HG03457 (cell line): Measurements from ENCODE around the gene C12orf42.
A peak's percentile ranks its signal among the peaks of the same experiment; 100 is the strongest.
"Not testable (repeated sequence)": the region's sequence is repeated elsewhere in the genome, so short reads cannot be mapped to it uniquely, and the experiment has no call there.

Experiments used
- ATAC-seq: cut with Tn5 transposase; IDR thresholded peaks from one replicate; pipeline ENCODE4 v1.9.1; 2021; ENCODE audit warnings: moderate number of reproducible peaks; ENCODE audit not compliant: unreplicated experiment

The C12orf42 gene

DNA sequence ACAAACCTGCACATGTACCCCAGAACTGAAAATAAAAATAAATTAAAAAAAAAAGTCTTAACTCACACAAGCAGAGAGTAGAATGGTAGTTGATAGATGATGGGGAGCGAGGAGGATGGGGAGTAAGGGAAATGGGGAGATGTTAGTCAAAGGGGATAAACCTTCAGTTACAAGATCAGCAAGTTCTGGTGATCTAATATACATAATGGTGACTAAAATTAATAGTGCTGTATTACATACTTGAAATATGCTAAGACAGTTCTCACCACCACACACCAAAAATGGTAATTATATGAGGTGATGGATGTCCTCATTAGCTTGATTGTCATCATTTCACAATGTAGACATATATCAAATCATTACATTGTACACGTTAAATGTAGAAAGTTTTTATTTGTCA lies 3.2 kb upstream of the C12orf42 start:
- no peak for ATAC-seq

DNA sequence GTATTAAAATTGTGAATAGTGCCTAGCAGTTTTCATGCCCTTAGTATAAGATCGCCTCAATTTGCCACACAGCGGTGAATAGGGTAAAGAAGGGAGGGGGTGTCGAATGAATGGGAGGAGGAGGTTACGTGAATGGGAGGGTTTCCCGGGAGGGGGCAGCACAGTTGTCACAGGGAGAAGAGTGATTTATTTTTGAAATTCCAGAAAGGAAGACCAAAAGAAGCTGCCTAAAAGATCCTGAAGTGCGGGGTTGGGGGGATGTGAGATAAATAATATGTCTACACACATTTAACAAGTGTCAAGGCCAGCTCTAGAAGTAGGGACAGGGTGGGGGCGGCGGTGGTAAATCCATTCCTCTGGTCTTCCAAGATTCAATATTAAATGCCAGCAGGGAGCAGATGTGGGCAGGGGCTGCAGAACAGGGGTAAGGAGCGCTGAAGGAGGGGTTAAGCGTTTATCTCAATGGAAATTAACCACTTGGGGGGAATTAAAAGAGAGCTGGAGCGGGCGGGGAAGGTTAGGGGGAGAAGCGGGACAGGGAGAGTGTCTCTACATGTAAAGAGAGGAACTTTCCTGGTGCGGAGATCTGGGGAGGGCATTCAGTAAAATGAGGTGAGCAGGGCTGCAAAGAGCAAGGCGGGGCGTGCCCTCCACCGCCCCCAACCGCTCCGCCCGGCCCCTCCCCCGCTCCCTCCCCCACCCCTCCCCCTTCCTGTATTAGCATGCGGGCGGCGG lies 867 bp downstream of the C12orf42 start:
- ATAC-seq: no peak

DNA sequence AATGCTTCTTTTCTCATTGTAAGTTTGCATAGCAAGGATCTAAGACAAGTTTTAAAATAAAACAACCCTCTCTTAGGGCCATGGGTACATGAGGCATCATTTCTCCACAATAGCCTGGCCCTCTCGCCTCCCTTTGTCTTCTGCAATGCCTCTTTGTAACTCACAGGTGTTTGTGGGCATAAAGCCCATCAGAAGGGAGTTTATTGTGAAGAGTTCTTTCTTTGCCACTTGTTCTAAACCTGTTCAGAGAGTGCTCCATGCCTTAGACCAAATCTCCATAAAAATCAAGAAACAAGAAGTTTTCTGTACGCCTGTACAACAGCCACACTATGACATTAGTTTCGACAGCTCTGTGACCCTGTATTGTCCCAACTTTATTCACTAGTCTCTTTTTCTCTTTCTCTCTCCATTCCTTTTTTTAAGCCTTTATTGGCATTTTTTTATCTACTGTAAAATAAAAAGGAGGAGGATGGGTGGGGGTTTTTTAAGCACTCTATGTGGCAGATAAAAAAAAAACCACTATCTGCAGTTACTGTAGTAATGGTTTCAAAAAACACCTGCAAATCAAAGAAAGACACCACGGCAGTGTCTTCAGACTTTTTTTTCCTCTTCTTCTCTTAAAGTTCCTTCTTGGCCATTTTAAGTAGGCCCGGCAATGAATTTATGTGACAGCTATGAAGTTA lies 1.6 kb downstream of the C12orf42 start:
- ATAC-seq: no peak

DNA sequence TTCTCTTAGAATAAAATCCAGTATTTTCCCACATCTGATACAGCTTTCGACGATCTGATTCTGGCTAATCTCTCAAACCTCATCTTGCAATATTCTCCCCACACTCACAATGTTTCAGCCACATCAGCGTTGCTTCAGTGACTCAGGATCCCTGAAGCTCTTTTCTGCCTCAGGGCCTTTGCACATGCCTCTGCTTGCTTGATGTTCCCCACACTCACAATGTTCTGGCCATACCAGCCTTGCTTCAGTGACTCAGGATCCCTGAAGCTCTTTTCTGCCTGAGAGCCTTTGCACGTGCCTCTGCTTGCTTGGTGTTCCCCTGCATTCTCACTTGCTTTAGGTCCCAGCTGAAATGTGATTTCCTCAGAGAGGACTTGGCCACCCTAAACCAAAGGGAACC lies 2.6 kb downstream of the C12orf42 start:
- no peak for ATAC-seq

DNA sequence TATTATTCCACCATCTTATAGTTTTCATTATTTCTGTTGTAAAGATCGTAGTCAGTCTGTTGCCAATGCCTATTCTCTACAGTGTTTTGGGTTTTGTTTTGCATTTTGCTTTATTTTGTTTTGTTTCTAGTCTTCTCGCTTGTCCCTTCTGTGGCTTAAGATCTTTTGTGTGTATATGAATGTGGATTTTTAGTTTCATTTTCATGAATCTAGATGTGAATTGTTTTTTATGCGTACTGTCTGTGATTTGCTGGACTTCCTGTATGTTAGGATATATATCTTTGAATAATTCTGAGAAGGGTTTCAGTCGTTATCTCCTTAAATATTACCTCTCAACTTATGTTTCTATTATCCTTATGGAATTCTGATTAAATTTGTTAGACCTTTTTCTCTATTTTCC lies 13.4 kb downstream of the C12orf42 start:
- no peak for ATAC-seq

DNA sequence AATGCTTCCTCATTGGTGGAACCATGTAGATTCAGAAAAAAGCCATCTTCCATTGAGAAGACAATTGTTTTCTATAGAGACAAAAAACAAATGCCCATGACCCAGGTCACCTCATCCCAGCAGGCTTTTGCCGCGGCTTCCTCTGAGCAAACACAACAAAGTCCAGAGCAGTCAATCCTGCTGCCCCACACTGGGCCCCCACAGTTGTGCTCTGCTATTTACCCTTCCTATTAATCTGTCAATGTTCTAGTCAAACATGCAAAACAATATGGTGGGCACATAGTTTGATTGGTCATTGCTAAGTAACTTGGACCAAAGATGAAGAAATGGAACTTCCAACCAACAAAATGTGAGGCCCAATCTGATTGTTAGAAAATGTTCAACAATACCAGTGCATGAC lies 20.7 kb downstream of the C12orf42 start:
- ATAC-seq: no peak

DNA sequence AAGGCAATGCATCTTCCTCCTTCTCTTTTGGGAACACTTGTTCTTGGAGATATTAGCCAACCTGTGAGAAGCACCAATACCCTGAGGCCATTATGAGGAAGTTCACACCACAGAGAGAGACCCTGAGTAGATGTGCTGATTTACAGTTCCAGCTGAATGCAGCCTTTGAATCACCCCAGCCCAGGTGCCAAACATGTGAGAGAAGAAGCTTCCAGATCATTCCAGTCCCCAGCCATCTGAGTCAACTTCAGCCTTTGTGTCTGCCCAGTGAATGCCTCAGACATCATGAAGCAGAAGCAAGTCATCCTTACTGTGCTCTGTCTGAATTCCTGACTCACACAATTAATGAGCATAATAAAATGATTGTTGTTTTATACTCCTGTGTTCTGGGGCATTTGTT lies 25.1 kb downstream of the C12orf42 start:
- no peak for ATAC-seq

DNA sequence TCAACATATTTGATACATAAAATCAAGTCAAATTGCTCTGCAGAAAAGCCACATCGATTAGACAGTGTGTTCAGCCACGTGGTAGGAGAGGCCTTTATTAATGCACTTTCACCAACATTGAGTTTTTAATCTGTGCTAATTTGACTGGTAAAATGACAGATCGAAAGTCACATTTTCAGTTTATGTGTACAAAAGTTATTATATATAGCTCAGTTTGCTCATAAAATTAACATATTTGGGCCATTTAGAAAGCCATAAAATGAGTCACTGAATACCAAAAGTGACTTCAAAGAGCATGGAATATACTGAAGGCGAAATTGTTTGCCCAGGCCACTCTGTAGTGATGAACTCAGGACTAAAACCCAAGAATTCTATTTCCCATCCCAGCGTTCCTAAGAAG lies 26.0 kb downstream of the C12orf42 start:
- no peak for ATAC-seq

DNA sequence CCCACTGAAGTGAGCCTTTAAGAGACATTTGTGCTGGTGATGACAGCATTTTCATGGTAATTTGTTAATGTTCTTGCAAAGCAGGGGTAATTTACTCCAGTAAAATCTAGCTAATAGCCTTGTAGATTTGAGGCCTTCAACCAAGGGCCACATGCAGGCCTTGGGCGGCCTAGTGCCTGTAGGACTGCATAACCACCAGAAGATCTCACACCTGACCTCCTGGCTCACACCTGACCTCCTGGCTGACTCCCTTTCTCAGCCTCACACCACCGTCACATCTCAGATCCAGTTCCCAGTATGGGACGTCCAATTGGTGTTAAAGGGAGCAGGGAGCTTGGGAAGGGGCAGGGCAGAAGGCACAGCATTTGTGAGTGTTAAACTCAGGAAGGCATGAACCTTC lies 26.9 kb downstream of the C12orf42 start:
- no peak for ATAC-seq

DNA sequence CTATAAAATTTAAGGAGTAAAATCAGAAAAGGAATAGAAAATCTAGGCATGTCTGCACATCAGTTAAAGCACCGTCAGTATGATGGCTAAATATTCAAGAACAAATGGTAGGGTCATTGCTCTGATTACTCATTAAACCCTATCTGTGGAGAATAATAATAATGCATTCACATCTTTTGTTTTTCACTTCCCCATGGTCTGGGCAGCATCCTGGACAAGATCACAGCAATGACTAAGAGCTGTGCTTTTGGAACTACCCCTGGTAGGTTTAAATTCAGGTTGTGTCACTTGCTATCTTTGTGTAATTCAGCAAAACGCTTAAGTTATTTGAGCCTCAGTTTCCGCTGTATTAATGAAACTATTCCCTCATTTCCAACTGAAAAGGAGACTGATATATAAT lies 33.1 kb downstream of the C12orf42 start:
- peak; percentile 93 for ATAC-seq

DNA sequence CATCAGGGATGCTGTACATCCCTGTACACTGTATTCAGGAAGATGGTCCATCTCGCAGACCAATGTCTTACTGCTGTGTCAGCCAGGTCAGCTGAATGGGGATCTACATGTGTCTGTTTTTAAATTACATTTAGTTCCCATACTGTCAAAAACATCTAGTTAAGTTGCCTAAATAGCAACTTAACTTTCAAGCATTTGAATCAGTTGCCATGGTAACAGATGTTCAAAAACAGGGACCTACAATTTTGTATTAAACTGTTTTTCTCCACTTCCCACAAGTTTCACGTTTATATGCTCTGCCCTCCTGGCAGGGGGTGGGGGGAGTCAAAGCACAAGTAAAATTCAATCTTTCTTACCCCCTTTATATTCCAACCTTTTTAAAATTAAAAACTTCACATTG lies 38.3 kb downstream of the C12orf42 start:
- no peak for ATAC-seq

DNA sequence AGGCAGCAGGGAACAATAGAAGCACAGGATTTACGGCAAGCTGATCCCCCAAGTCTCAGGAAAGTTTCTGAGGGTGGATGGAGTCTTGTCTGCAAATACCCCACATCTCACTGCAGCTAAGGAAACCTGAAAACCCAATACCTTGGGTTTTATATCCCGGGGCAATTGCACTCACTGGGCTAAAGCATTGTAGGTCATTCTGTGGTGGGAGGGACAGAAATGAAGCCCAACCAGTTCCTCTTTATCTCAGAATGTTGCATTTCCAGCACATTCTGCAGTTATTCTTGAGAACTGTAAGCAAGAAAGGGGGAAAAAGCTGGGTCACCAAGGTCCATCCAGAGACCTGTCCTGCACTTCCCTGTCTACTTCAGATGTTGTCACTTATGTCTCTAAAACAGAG lies 39.8 kb downstream of the C12orf42 start:
- no peak for ATAC-seq

DNA sequence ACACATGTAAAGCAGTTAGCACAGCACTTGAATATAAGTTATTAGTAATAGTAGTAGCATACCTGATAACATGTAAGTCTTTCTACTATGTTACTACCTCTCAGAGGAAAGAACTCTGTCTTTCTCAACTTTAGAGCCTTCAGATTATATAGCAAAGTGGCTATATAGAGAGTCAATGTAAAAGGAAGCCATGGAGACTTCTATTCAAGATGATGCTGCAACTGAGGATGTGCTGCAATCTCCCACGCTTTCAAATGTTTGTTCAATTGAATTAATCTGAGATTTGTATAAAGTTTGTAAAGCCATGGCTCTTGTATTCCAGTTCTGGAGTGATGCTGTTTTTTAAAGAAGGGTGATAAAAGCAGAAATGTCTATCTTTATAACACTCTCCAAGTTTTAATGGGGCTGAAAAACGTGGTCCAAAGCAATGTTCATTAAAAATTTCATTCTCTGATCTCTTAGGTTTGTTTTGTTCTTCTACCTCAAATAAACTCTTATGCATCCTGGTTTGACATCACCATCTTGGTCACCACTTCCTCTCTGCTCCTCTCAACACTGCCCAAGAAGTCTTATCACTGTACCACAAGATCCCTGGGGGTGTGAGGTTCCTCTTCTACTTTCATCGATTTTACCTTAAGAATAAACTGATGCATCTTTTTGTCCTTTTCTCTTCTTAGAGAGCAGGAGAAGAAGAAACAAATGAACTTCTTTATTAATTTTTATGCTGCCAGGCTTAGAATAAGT lies 40.6 kb downstream of the C12orf42 start:
- peak; percentile 71 for ATAC-seq

DNA sequence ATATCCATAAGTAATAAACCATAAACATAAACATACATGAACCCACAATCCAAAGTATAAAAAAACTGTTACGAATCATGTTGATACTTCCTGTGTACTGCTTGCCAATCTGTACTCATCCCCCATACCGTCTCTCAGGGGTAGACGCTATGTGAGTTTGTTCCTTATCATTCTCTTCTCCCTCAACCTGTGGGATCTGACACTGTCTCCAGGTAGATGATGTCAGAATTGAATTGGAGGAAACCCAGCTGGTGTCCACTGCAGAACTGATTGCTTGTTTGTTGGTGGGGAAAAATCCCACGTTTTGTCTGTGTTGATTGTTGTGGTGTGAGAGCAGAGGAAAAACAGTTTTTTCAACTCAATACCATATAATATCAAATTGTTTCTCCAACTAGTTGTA lies 50.8 kb downstream of the C12orf42 start:
- no peak for ATAC-seq

DNA sequence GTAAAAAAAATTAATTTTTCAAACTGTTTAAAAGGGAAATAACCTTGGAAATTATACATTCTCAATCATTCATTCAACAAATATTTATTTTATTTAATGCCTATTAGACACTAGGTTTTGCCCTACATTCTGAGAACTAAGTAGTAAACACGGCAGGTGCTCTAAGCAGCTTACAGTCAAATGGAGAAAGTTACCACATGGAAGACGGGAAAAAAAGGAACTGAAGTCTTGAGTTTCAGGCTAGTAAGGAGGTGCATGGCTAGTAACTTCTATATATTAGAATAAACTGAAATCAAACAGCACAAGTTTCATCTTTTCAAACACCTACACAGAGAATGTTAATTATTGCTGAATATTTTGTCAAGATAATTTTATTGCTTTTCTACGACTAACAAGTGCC lies 52.9 kb downstream of the C12orf42 start:
- no peak for ATAC-seq

DNA sequence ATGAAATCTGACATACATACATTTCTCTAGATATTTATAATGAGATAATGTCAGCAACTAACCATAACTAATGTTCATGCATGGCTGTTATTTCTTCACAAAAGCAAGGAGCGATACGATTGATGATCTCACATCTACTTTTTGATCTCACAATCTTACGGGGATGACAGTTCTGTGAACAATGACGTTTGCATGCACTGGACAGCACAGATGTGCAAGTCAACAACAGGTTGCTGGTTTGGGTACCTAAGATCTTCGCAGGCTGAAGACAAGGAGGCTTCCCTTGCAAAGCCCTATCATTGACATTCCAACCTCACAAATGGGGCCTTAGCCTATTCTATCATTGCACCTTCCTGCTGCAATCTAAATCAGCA lies 53.6 kb downstream of the C12orf42 start:
- ATAC-seq: no peak

DNA sequence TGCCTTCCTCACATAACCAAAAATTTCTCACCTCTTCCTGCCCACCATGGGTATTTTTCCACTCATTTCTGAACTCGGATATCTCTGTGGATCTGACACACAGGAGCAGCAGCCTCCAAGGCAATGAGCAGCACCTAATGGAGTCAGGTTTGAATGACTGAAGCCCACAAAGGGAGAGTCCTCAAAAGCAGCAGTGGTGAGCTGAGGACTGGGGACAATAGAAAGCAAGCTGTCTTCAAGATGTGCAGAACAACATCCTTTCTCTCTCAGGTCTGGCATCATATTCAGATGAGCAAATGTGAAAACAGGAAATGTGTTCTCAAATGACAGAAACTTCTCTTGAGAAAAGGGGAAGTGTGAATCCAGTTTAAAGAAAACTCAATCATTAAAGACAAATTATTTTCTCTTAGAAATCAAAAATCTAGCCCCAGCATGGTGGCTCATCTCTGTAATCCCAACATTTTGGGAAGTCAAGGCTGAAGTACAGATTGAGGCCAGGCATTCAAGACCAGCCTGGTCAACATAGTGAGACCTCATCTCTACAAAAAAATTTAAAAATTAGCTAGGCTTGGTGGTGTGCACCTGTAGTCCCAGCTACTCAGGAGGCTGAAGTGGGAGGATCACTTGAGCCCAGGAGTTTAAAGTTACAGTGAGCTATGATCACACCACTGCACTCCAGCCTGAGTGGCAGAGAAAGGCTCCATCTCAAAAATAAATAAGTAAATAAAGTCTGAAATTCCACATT lies 54.2 kb downstream of the C12orf42 start:
- peak; percentile 95 for ATAC-seq

DNA sequence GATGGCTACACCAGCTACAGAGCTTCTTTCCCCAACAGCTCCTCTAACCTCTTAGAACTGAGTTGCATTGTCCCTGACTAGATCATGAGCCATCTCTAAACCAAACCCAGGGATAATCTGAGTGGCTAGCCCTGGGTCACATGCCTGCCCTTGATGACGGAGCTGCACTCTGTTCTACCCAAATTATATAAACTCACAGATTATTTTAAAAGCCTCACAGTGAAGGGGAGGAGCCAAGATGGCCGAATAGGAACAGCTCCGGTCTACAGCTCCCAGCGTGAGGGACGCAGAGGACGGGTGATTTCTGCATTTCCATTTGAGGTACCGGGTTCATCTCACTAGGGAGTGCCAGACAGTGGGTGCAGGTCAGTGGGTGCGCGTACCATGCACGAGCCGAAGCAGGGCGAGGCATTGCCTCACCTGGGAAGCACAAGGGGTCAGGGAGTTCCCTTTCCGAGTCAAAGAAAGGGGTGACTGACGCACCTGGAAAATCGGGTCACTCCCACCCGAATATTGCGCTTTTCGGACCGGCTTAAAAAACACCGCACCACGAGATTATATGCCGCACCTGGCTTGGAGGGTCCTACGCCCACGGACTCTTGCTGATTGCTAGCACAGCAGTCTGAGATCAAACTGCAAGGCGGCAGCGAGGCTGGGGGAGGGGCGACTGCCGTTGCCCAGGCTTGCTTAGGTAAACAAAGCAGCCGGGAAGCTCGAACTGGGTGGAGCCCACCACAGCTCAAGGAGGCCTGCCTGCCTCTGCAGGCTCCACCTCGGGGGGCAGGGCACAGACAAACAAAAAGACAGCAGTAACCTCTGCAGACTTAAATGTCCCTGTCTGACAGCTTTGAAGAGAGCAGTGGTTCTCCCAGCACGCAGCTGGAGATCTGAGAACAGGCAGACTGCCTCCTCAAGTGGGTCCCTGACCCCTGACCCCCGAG lies 61.3 kb downstream of the C12orf42 start:
- ATAC-seq: not testable (repeated sequence)

DNA sequence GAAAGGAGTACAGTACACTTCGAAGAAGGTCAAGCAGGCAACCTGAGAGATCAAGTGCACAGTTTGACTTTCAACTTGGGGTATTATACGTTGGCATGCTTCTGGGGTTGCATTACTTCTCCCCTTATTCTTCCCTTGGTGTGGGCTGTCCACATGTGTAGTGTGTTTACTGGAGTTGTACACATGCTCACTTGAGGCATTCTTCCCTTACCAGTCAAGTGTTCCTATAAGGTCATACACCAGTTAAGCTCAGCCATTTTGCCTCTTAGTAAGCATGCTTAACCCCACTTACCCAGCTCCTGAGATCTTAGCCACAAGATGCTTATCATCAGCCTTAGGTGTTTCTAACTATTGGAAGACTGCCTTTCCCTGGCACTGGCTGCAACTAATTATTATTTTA lies 63.8 kb downstream of the C12orf42 start:
- no peak for ATAC-seq

DNA sequence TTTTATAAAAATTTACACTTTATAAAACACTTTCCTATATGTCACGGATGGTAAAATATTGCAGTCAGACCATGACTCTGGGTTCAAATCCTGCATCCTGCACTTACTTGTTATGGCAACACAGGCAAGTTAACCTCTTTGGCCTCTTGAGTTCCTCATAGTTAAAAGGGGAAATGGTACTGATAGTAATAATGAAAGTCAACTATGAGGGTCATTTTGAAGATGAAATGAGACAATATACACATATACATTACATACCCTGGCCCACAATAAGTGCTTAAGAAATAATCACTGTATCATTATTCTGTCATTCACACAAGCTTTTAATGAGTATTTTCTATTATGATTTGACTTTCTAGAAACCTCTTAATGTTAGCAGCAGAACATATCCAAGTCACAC lies 64.4 kb downstream of the C12orf42 start:
- no peak for ATAC-seq
